Effector memory CD4-positive, alpha-beta T cell (primary cell): ENCODE measurements around the gene ABLIM2.

Source experiments
- DNase-seq, 3 donors: peaks; one replicate each; pipeline ENCODE4 v3.0.0-alpha.2; 2020
- H3K27ac ChIP-seq: 2 replicates; pipeline ENCODE4 v1.7.0; 2013; ENCODE audit warnings: mild to moderate bottlenecking, low read length, moderate library complexity; ENCODE audit not compliant: insufficient read depth, poor library complexity, severe bottlenecking
- H3K27me3 ChIP-seq: replicated peaks from 2 replicates; pipeline ENCODE4 v1.7.0; 2013; ENCODE audit warnings: mild to moderate bottlenecking, low read length; ENCODE audit not compliant: insufficient read depth, control insufficient read depth, poor library complexity, severe bottlenecking
- H3K36me3 ChIP-seq: 2 replicates; pipeline ENCODE4 v1.7.0; 2013; ENCODE audit warnings: mild to moderate bottlenecking, low read length, moderate library complexity; ENCODE audit not compliant: control insufficient read depth, insufficient read depth
- H3K4me1 ChIP-seq: 2 replicates; pipeline ENCODE4 v1.7.0; 2013; ENCODE audit warnings: low read length, mild to moderate bottlenecking; ENCODE audit not compliant: control insufficient read depth, insufficient read depth, poor library complexity, severe bottlenecking
- H3K4me3 ChIP-seq: 2 replicates; pipeline ENCODE4 v1.7.0; 2013; ENCODE audit warnings: low read length, low read depth, mild to moderate bottlenecking; ENCODE audit not compliant: insufficient read depth, poor library complexity, severe bottlenecking
- H3K9me3 ChIP-seq: 2 replicates; pipeline ENCODE4 v1.7.0; 2013; ENCODE audit warnings: mild to moderate bottlenecking, low read length, moderate library complexity; ENCODE audit not compliant: control insufficient read depth

The ABLIM2 gene

DNA sequence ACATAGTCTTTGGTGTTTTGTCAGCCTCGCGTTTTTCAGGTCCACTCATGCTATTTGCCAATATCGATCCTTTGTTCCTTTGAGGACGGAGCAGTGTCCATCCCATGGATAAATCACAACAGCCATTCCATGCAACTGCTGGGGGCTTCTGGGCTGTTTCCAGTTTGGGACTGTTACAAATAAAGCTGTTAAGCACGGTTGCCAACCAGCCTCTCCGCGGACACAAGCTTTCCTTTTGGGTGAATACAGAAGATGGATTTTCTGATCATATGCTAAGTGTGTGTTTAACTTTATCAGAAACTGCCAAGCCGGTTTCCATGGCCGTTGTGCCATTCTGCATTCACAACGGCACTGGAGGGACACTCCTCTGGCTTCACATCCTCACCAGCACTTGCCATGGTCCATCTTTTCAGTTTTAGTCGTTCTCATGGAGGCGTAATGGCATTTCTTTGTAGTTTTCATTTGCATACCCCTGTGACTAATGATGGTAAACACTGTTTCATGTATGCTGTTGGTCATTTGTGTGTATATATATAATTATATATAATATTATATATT, 67.8 kb downstream of the ABLIM2 start:
- no peaks in the 10 kb centered on the region for H3K27me3 ChIP-seq

DNA sequence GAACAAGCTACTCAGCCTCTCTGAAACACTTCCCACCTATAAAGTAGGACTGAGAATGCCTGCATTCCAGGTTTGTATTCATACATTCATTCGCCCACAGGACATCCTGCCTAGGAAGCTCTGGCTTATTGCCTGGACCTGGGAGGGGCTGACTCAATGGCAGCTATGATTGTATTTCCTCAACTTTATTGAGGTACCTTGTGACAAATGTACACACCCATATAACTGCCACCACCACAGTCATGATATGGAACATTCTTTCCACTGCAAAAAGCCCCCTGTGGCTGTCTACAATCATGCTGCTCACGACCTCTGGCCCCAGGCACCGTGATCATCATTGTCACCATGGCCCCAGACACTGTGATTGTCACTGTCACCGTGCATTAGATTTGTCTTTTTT, 68.3 kb downstream of the ABLIM2 start:
- Histone ChIP-seq H3K4me1 (no peaks in the 10 kb centered on the region), H3K27me3 (no peaks in the 10 kb centered on the region), H3K36me3 (no peaks in the 10 kb centered on the region), H3K4me3 (no peak overlapping the region), H3K9me3 (peaks cover 4% of the 10 kb centered on the region), H3K27ac (no peak overlapping the region)
- no peak for DNase-seq

More for the DNA sequence above, 67.8 kb downstream of the ABLIM2 start:
- Histone ChIP-seq H3K36me3 (no peaks in the 10 kb centered on the region), H3K4me1 (no peaks in the 10 kb centered on the region), H3K4me3 (no peak overlapping the region), H3K9me3 (peaks cover 4% of the 10 kb centered on the region), H3K27ac (no peak overlapping the region)
- DNase-seq, result no peak

DNA sequence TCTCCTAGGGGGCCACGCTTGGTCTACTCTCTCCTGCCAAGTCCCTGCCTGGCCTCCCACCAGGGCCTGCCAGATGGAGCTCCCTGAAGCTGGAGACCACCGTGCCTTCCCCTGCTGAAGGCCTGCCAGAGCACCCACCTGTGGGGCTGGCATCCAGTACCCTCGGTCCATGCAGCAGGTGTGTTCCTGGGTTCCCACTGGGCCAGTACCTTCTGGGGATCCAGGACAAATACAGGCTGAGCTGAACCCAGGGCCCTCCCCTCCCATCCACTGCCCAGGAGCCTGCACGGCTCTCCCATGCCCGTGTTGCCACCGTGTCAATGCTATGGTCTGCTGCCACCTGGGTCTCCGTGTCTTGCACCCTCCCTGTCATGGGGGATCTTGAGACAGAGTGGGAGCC, 68.8 kb downstream of the ABLIM2 start:
- Histone ChIP-seq H3K27ac (no peak overlapping the region), H3K27me3 (no peaks in the 10 kb centered on the region), H3K4me1 (no peaks in the 10 kb centered on the region), H3K9me3 (peaks cover 4% of the 10 kb centered on the region), H3K36me3 (no peaks in the 10 kb centered on the region), H3K4me3 (no peak overlapping the region)
- DNase-seq, result no peak

DNA sequence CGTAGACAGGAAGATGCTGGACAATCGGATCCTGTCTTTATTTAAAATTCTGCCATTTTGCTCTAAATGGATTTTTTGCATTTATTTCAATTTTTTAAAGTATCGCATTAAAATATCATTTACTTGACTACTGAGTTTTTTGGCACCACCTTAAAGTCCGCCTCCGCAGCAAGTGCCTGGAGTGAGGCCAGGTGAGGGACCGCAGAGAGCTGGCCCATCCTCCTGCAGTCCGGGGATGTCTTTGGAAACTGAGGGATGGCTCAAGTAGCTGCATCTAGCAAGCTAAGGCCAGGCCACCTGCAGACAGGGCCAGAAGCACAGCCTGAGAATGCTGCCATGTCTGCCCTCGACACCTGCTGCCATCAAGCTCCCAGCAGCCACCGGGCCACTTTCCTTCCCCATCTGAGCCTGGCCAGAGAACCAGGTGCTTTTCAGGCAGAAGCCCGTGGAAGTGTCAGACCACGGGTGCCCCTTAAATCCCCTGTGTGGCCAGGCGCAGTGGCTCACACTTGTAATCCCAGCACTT, 69.6 kb downstream of the ABLIM2 start:
- H3K4me1 ChIP-seq, result no peaks in the 10 kb centered on the region
- H3K27me3 ChIP-seq, result no peaks in the 10 kb centered on the region
- no peaks in the 10 kb centered on the region for H3K36me3 ChIP-seq
- no peak overlapping the region for H3K4me3 ChIP-seq
- H3K9me3 ChIP-seq, result peaks cover under 1% of the 10 kb centered on the region
- no peak for DNase-seq
- H3K27ac ChIP-seq, result no peak overlapping the region

DNA sequence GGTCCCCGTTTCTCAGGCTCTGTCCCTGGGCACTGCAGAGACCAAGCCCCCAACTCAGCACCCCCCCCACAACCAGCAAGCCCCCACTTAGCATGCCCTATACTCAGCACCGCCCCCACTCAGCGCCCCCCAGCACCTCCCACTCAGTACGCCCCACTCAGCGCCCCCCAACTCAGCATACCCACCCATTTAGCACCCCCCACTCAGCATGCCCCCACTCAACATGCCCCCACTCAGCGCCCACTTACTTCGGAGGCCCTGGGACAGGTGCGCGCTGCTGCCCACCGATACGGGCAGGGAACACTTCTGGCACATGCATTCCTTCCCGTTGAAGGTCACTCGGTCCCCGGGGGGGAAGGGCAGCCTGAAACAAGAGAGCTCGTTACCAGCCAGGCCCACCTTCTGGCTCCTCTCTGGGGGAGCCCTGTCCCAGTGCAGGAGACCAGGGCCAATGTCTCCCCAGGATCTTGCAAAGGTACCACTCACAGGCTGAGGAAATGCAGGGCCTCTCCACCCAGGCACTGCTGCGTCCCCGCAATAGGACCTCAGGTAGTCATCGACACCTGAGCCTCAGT, 70.6 kb downstream of the ABLIM2 start:
- H3K27me3 ChIP-seq, result no peaks in the 10 kb centered on the region
- no peak for DNase-seq
- no peaks in the 10 kb centered on the region for H3K4me1 ChIP-seq
- H3K27ac ChIP-seq, result no peak overlapping the region
- no peaks in the 10 kb centered on the region for H3K9me3 ChIP-seq
- H3K4me3 ChIP-seq, result no peak overlapping the region
- H3K36me3 ChIP-seq, result no peaks in the 10 kb centered on the region

DNA sequence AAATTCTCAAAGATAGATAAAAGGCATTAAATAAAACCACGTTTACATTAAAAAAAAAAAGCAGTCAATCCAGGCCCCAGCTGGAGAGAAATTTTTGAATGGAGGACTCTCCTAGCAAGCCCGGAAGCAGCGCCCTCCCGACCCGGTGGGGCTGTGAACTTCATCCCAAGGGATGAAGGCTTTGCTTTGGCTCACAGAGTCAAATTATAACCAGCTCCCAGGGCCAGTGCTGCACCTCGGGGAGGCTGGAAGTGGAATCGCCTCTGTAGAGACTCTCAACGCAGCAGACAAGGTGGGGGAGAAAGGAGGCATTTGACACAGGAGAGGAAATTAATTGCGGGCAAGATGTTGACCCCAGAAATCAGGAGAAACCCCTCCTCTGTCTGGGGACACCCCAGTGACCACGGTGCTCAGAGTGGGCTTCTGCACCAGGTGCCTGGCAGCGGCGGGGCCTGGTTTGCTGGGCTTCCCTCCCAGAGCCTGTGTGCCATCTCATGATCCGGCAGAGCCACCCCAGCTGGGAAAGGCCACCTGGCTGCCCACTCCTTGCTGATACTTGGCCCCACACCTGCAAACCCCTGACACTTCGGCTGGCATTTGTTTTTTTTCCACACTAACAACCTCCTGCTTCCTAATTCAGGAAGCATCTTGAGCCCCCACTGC, 71.7 kb downstream of the ABLIM2 start:
- no peak for DNase-seq
- Histone ChIP-seq H3K36me3 (no peaks in the 10 kb centered on the region), H3K4me1 (no peaks in the 10 kb centered on the region), H3K4me3 (no peak overlapping the region), H3K27me3 (no peaks in the 10 kb centered on the region), H3K27ac (no peak overlapping the region), H3K9me3 (no peaks in the 10 kb centered on the region)

DNA sequence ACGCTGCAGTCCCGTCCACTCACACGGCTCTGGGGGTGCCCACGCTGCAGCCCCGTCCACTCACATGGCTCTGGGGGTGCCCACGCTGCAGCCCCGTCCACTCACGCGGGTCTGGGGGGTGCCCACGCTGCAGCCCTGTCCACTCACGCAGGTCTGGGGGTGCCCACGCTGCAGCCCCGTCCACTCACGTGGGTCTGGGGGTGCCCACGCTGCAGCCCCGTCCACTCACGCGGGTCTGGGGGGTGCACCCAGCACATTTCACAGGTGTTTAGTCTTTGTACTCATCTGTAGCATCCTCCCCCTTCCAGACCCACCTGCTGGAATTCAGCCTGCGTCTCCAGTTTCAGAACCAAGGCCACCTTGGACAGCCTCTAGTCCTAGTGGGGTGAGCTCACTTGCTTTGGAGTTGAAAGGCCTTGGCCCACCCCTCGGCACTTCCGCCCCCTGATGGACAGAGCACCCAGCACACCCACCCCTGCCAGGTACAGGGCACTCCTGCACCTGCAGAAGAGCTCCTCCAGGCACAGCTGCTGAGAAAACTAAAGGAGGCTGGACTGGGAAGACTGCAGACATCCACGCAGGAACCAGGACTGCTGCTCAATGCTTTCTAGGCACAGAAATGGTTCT, 73.0 kb downstream of the ABLIM2 start:
- DNase-seq, result no peak
- H3K36me3 ChIP-seq, result no peaks in the 10 kb centered on the region
- H3K9me3 ChIP-seq, result no peaks in the 10 kb centered on the region
- H3K4me1 ChIP-seq, result no peaks in the 10 kb centered on the region
- H3K27ac ChIP-seq, result no peak overlapping the region
- no peak overlapping the region for H3K4me3 ChIP-seq
- H3K27me3 ChIP-seq, result no peaks in the 10 kb centered on the region

DNA sequence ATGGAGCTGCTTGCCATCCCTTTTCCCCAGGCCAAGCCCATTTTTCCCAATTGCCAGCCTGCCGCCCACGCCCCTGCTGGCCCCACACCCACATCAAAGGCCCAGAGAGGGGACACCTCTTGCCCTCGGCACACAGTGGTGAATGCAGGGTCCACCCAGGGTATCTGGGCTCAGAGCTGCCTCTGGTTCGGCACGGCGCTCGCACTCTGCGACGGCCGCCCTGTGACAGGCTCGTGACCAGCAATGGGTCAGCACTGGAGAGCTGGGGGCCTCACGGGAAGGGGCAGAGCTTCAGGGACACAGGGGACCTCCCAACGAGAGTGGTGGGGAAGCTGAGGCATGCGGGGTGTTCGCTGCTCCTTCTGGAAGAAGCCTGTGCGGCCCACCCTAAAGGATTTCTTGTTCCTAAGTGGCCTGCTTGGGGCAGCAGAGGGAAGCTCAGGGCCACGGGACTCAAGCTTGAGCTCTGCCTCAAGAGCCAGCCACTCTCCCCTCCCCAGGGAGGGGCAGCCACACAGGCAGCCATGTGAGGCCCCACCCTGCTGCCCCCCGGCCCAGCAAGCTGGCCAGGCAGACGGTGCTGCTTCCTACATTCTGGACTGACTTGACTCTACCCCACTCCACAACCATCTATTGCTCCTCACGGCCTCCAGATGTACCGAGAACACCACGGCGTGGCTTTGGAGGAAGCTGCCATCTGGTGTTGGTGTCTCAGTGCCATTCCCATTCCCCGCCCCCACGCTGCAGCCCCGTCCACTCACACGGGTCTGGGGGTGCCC, 73.7 kb downstream of the ABLIM2 start:
- no peaks in the 10 kb centered on the region for H3K9me3 ChIP-seq
- no peaks in the 10 kb centered on the region for H3K27me3 ChIP-seq

DNA sequence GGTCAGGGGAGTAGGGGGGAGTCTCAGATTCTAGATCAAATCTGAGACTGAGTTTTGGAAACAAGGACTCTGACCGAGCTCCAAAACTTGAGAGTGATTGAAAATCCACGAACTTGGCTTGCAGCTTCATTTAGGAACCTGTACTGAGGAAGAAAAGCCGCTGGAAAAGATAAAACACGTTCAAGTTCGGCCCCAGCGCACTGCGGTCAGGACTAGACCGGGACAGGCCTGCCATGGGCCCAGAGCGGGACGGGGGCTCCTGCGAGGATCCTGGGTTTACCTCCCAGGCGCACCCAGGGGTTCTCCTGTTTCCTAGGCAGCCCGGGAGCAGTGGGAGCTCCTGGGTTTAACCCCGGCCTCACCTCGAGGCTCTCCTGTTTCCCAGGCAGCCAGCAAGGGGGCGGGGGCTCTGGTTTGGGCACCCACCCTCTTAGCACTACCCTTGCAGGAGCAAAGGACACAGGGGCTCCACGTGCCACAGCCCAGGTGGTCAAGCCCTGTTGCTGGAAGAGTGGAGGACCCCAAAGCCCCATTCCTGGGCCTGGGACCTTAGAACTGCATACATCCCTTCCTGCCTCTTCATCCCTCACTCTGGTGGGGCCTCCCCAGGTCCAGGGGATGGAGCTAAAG, 74.5 kb downstream of the ABLIM2 start:
- no peaks in the 10 kb centered on the region for H3K4me1 ChIP-seq
- no peaks in the 10 kb centered on the region for H3K36me3 ChIP-seq
- no peak for DNase-seq
- no peaks in the 10 kb centered on the region for H3K27me3 ChIP-seq
- H3K4me3 ChIP-seq, result no peak overlapping the region
- no peaks in the 10 kb centered on the region for H3K9me3 ChIP-seq
- no peak overlapping the region for H3K27ac ChIP-seq

More for the DNA sequence above, 73.7 kb downstream of the ABLIM2 start:
- Histone ChIP-seq H3K27ac (no peak overlapping the region), H3K36me3 (no peaks in the 10 kb centered on the region), H3K4me3 (no peak overlapping the region), H3K4me1 (no peaks in the 10 kb centered on the region)
- no peak for DNase-seq
